Lung microvascular endothelial cell (primary cell): ENCODE data around the gene NPLOC4. TPM values are rescaled to one million over a fixed set of nuclear protein-coding genes. Genes with fewer than 3 reads are reported as not detected.
A peak's percentile ranks its signal among the peaks of the same experiment; 100 is the strongest.

Experiments
- DNase-seq, 2 donors: peaks; one replicate each; pipeline versions ENCODE4 v3.0.0 to v3.0.0-alpha.2; 2010; ENCODE audit warnings: low read depth in 2 of 2
- total RNA-seq: library from RNA; depleted of rRNA; stranded (reverse); fragments of >200 nt; gene quantifications from 2 replicates; pipeline ENCODE4 v1.2.1, GENCODE V29; 2014

Gene NPLOC4
- total RNA-seq, 1 donor from 2014 or later: 51.2 TPM

DNA sequence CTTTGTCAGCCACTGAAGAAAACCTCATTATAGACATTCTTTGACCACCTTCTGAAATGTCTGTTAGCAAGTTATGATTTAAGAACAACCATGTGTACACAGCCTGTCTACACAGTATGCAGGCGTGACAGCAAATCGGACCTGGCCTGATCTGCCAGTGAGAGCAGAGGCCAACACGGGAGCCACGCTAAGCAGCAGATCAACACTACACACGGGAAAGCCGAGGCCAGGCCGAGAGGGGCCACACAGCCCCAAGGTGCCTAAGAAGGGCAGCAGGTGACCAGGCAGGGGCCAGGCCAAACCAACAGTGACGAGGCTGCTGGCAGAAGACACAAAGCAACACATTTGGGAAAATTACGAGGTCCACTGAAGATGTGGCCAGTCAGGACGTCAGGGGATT lies 68.5 kb downstream of the NPLOC4 start:
- no peak for DNase-seq

DNA sequence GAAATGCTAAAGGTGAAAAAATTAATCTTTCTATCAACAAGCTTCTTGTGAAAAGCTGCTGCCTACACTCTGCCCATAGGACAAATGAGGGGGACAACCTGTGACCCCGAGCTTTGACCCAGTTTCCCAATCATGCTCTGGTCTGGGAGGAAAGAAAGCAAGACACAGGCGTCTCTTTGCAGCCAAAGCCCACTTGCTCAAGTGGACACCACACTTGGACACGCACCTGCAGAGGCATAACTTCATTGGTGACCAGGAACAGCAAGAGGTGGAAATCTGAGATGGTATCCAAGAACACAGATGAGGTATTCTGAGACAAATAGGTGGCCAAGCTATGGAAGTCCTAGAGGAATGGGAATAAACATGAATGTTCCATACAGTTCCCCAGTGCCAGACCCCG lies 69.7 kb downstream of the NPLOC4 start:
- DNase-seq: no peak

DNA sequence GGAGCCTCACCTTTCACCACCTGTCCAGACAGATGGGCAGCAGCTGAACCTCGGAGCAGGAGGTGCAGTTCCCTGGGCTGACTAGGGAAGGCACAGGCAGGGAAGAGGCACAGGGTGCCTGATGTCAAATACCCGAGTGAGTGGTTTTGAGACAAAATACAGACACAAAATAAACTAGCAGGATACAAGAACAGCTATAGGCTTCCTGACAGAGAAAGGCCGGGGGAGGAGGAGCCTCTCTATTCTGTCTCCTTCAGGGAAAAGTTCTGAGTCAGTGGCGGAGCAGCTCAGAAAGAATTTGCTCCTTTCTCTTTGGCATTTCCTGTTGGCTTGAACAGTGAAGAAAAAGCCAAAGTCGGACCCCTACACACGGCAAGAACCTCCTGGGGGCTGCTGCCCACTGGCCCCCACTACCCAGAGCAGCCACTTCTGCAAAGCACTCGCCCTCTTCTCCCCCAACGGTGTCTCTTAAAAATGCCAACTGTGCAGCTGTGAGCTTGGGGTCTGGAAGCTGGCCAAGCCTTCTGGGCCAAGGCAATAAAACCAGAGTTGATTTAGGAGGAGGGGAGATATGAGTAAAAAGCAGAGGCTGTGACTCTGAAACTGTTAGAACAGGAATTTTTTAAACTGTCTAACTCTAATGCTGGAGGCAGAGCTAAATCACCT lies 70.3 kb downstream of the NPLOC4 start:
- DNase-seq: peak; percentile 81 to 92

DNA sequence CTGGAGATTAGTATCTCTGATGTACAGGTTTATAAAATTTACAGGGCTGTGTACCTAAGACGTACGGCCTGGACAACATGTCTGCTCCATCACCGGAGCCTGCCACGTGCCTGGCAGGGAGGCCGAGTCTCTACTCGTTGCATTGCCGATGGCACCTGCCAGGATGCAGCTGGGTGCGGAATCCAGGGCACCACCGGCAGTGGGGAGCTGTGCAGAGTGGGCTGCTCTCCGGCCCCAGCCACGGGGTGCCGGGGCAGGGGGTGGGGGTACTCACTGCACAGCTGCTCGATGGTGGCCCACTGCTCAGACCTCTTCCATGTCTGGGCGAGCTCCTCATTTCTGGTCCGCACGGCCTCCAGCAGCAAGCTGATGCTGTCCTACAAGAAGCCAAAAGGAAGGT lies 71.7 kb downstream of the NPLOC4 start:
- no peak for DNase-seq

DNA sequence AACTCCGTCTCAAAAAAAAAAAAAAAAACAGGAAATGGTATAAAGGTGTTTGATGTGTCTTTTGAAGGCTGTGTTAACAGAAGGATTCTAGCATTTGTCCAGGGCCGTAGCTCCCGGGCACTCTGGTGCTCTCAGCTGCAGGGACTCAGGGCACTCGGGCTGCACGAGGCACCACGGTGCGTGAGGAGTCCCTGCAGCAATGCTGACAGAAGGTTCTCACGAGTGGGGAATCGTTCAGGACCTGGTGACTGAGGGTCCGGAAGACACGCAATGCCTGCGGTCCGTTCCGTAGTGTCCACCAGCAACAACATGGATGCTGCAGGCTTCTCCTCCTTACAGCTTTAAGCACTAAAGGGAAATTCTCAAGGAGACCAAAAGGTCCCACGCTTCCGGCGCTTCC lies 72.1 kb downstream of the NPLOC4 start:
- DNase-seq: no peak

DNA sequence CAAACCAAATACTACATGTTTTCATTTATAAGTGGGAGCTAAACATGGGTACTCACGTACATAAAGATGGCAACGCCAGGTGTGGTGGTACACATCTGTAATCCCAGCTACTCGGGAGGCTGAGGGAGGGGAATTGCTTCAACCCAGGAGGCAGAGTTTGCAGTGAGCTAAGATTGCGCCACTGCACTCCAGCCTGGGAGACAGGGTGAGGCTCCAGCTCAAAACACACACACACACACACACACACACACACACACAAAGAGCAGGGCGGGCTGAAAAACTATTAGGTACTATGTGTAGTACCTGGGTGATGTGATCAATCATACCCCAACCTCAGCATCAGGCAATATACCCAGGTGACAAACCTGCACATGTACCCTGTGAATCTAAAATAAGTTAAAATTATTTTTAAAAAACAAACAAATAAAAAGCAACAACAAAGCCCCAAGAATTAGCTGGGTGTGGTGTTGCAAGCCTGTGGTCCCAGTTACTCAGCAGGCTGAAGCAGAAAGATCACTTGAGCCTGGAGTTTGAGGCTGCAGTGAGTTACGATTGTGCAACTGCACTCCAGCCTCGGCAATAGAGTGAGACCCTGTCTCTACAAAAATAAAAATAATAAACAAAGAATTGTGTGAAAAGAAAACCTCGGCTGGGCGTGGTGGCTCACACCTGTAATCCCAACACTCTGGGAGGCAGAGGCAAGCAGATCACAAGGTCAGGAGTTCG lies 72.9 kb downstream of the NPLOC4 start:
- no peak for DNase-seq

DNA sequence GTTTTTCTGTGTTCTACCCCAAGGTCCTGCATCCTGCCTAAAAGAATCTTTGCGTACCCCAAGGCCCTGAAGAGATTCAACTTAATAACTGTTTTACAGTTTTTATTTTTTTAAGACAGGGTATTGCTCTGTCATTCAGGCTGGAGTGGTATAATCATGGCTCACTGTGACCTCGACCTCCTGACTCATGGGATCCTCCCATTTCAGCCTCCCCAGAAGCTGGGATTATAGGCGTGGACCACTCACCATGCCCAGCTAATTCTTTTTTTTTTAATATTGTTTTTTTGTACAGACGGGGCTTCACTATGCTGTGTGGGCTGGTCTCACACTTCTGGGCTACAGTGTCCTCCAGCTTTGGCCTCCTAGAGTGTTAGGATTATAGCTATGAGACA lies 75.4 kb downstream of the NPLOC4 start:
- DNase-seq: peak in 1 of 2 donors; percentile 68

DNA sequence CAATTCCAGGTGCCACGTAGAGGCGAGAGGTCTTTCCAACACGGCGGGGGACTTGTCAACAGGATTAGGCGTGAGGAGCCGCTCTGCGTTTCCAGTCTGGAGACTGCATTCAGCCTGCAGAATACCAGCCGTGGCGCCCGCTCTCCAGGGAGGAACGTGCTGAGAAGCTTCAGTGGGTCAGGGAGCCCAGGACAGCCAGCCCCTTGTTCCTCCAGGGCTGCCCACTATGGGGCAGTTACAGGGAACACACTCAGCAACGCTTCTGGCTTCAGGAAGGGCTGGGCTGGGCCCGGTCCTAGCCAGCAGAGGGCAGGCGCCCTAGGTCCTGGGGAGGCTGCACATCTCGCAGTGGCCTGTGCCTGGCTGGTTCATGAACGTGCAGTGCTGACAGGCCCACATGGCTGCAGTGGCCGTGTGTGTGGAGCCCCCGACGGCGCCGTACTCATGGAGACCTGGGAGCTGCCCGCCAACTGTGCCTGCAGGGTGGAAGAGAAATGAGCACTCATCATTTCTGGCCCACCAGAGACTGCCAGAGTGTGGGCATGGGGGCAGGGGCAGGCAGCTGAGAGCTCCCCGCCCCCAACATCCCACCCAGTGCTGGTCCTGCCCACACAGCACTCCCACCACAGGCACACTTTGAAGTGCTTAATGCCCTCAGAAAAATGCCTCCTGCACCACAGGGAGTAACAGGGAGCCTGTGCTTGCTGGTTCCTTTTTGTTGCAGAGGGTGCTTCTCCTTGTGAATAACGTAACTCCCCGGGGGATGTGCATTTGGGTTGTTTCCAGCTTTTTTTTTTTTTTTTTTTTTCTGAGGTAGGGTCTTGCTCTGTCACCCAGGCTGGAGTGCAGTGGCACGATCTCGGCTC lies 77.7 kb downstream of the NPLOC4 start:
- peak; percentile 36 to 45 for DNase-seq

DNA sequence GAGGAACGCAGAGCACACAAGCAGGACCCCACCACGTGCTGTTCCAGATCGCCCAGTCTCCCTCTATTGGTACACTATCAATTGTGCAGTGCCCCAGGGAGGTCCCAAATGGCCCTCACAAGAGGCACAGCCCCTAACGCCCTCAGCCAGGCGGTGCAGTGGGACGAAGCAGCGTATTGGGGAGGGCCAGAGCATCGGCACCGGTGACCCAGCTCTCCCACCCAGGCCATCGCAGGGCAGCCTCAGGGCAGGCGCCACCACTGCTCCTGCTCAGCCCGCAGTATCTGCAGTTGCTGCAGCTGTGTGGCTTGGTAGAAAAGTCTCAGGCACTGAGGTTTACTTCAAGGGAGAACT lies 78.8 kb downstream of the NPLOC4 start:
- no peak for DNase-seq

DNA sequence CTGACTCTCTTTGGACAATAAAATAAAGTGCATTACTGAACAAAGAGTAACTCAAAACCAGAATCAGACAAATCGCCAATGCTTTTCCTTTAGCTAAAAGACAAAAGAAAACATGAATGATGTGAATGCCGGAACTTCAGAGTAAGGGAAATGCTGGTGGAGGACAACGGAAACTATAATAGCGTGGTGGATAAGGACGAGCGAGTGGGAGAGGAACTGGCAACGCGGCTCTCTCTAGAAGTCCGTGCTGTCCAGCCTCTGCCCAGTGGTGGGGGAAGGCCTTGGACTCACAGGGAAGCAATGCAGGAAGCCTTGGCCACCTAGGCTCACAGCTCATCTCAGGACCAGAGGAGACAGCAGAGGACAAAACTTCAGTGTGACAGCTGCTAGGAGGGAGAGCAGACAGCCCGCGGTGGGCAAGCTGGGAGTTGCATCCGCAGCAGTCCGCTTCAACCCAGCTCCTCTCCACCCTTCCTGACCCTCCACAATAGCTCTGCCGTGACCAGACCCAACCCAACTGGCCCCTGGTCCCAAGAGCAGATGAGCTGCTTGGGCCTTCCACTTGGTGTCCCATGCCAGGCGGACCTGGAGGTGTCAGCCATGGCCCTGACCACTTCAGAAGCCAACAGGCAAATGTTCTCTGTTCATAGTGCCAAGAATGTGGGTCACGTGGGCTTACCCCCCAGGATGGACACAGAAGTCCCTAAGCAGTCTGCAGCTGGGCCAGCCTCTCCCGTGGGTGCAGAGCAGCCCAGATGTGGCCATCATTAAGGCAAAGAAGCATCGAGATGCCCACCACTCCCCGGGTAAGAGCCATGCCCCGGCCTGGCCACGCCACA lies 79.4 kb downstream of the NPLOC4 start:
- peak in 1 of 2 donors; percentile 74 for DNase-seq

DNA sequence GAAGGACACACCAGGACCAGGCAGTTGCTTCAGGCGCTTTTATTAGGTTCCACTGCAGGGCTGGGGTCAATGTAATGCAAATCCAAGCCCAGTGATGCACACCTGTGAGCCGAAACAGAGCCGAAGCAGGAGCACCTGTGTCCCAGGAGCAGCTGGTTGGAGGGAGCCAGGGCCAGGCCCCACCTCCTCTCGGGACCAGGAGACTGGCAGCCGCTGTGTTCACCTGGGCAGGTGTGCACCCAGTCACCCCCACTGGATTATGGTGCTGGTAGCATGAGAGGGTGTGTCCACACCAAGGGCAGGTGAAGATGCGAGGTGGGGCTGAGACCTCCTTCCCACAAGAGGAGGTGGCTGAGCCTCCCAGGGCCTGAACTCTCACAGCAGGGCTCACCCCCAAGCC lies 80.0 kb downstream of the NPLOC4 start:
- DNase-seq: no peak

DNA sequence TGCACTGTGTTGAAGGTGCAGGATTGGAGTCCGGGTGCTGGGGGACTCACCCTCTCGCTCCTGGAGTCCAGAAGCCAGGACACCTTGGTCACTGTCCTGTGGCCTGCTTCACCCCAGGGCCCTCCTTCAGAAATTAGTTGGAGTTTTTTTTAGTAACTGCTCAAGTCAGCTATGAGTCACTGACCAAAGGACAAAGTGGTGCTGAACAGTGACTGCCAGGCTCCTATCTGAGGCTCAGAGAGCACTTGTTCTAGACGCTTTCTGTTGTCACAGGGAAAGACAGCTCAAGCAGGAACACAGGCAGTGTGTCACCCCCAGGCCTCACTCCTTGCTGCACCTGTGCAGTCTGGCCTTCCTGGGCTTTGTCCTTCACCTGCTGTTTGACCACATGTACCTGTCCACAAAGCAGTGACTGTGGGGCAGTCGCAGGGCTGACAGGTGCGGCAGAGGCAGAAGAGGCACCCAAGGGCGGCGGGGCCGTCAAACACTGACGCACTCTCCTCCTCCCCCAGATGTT lies 80.7 kb downstream of the NPLOC4 start:
- DNase-seq: peak in 1 of 2 donors; percentile 39

DNA sequence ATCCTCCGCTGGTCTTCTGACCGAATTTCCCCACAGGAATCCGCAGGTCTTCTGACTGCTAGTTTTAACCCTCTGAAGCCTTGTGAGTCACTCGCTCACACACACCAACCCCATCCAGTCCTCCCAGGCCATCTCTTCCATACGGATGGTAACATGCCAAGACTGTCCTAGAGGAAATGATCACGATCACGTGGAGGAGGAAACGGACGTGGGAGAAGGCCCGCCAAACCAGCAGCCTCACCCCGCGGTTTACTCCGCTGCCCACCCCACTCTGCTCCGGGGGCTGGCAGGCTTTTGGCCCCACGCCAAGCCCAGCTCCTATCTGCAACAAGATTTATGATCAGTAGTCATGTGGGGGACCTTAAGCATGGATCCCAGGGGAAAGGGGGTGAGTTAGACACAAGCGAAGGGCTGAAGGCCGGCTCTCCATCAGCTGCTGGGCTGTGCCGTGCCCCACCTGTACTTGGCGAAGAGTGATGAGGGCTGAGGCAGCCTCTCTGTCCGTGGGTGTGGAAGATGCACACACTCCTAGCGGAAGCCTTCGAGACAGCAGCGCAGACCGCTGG lies 83.2 kb downstream of the NPLOC4 start:
- peak; percentile 73 to 95 for DNase-seq

DNA sequence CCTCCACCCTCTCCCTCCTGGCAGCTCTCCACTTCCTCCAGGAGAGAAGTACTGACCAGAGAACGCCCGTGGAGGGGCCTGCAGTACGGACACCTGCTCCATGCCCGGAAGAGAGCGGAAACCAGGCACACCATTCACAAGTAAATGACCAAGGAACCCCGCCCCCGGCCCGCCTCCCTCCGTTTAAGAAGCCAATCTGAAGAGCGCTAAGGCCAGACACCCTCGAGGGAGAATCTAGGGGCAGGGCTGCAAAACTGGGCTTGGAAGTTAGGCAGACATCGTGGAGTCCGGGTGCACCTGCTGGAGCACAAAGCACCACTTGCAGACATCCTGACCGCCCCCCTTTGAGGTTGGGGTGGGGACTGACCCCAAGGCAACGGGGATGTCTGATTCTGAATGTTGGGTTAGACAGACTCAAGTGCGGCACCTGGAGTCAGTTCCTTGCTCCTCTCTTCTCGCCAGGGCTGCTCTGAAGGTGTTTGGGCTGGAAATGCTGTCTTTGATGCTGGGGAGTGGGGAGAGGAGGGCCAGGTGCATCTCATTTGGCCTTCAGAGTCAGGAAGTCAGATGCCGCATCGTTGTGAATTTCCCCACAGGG lies 83.8 kb downstream of the NPLOC4 start:
- DNase-seq: peak in 1 of 2 donors; percentile 78

DNA sequence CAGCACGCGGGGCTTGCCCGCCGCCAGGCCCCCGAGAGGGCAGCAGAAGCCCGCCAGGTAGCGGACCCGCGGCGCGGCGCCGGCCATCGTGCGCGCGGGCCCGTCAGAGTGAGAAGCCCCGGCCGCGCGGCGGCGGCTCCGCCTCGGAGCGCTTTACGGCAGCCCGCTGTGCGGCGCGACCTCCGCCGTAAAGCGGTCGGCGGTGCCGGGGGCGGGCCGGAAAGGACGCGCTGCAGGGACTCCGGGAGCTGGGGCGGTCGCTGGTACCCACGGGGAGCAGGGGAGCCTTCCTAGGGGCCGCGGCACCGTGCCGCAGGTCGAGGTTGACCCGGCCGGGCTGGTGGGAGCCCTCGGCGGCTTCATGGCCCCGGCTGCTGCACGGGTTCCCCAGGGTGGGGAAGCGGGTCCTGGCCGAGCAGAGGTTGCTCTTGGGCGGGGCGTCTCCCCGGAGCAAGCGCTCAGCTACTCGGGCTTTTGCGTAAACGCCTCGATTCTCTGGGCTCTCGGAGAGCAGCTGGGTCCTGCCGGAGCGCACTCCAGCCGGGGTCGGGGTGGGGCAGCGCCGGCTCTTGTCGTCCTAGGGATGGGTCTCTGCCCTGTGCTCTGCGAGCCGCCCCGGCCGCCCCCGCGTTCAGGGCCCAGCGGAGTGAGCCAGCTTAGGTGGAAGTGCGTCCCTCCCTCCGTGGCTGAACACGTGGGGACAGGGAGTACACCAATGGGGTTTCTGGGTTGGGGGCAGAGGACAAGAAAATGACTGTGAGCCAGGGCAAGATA lies 84.5 kb downstream of the NPLOC4 start, which contains the start of gene FAAP100:
FAAP100 (minus strand) TSS at position 110 of the 774 bp plus-strand sequence; CDS start at position 87, 23 bp downstream.
- DNase-seq: peak; percentile 85 to 88

DNA sequence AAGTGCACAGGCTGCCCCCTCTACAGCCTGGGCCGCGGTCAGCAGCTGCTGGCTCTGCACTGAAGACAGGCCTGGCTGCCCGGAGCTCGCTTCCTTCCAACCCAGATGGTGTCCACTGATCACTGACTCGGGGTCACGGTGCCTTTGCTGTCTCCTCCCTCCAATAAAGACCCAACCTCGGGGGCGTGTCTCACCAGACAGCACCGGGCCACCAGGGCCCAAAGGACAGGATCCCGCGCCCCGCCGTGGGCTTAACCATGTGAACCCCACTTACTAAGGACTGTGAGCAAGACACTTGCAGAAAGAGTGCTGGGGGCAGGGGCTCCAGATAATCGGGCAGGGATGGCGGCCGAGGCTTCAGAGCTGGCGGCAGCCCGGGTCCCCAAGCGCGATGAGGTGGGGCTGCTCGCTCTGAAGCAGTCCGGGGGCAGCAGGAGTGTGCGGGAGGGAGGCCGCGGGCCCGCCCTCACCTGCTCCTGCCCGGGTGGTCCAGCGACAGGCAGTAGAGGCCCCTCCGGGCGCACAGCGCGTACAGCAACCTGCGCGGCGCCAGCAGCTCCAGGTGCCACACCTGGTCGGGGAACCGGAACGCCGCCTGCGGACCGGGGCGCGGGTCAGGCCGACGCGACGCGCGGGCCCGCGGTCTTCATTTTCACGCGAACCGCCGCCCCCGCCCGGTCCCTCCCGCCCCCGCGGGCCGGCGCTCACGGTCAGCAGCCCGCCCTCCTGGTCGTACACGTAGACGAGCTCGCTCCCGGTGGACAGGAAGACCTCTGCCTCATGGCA lies 85.3 kb downstream of the NPLOC4 start:
- DNase-seq: peak; percentile 64 to 72

DNA sequence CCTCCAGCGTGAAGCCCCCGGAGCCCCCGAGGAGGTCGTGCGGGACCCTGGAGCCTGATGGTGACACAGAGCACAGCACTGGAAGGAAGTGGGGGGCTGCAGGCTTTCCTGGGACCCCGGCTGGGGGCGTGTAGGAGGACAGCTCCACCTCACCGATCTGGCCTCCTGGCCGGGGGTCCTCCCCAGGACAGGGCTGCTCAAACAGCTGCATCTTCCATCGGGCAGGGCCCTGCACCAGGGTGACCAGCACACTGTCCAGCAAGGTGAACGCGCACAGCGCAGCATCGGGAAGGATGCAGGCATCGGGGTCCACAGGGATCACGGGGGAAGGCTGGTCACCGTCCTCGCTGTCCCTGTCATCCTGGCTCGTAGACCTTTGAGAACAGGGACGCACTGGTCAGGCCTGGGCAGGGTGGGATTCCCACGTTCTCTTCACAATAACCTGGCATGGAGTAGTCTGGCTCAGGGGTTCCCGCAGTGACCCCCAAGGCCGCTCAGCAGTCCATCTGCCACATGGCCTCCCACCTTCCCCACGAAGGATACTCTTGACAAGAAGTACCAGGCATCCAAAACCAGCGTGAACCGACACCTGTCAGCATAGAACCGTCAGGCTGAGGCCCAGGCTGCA lies 86.0 kb downstream of the NPLOC4 start:
- DNase-seq: no peak

DNA sequence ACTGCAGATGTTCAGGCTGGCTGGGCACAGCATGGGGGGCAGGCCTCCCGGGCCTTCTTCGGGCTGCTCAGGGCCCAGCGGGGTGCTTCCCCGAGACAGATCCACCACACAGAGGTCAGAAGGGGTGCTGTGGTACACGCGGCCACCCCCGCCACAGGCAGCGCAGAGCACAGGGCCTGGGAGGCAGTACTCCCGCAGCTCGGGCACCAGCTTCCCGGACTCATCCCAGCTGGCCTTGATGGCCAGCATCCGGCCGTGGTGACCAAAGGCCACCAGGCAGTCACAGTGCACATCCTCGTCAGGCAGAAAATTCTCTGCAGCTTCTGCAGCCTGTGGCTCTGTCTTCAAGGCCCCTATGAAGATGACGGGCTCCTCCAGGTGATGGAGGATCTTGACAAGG lies 86.6 kb downstream of the NPLOC4 start:
- DNase-seq: no peak
